ENCODE data around the gene GRB10. TPM values are rescaled to one million over a fixed set of nuclear protein-coding genes. Genes with fewer than 3 reads are reported as not detected.

Gene GRB10
- total and polyA plus RNA-seq, 2 donors (not counting 3 experiments of a cell fraction or from before 2014, with no cell fraction given), result 43.7 to 240 TPM

GRCh38 chr7:50711271-50712175 is 71.2 kb downstream of the GRB10 start:
- no peak overlapping the region for H3K4me3 ChIP-seq (replicated peaks in 1 of 3; ENCODE audit: insufficient read depth in 1 of 3, low read depth in 1 of 3, low read length in 3 of 3)
- H3K27me3 ChIP-seq (ENCODE audit: control insufficient read depth in 2 of 2, insufficient read depth in 2 of 2, low read length in 2 of 2), result no peaks in the 10 kb centered on the region
- H4K20me1 ChIP-seq (replicated peaks; ENCODE audit: control insufficient read depth, extremely low read depth, insufficient read depth, low read length), result peaks cover 6% of the 10 kb centered on the region
- TF ChIP-seq GATA2 (IDR thresholded peaks at IDR 0.05; ENCODE audit: insufficient read depth, insufficient read length, low read depth, low read length), result no peak
- no peak for TF ChIP-seq MYC (IDR thresholded peaks at IDR 0.05; ENCODE audit: low read depth, low read length)
- TF ChIP-seq, protein P1, sequence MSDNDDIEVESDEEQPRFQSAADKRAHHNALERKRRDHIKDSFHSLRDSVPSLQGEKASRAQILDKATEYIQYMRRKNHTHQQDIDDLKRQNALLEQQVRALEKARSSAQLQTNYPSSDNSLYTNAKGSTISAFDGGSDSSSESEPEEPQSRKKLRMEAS (IDR thresholded peaks at IDR 0.05; ENCODE audit: insufficient read depth, insufficient read length), result no peak
- TF ChIP-seq POLR2A (IDR thresholded peaks at IDR 0.05; ENCODE audit: low read depth, low read length), result no peak
- no peak for TF ChIP-seq POLR2AphosphoS5 (IDR thresholded peaks at IDR 0.05; ENCODE audit: insufficient read depth, low read depth, low read length)
- TF ChIP-seq EZH2 (IDR thresholded peaks at IDR 0.05; ENCODE audit: borderline replicate concordance, low read depth, low read length, severe bottlenecking), result no peak
- TF ChIP-seq CTCF (IDR thresholded peaks at IDR 0.05; ENCODE audit: extremely low read depth in 1 of 2, insufficient read depth in 1 of 2, low read depth in 1 of 2, low read length in 2 of 2), result no peak
- no peak for TF ChIP-seq FOS (IDR thresholded peaks at IDR 0.05; ENCODE audit: borderline replicate concordance, insufficient read depth, low read length)
- no peak for TF ChIP-seq JUN (IDR thresholded peaks at IDR 0.05; ENCODE audit: borderline replicate concordance, insufficient read depth, insufficient read length, low read depth)
- ChIA-PET CTCF (interaction anchor here (0.7 kb wide), 1 partner anchor 10 kb away, joined by 3 read pairs; no protein-coding TSS in a partner anchor), POLR2A (no interaction called here)
- no peak overlapping the region for H3K9ac ChIP-seq (replicated peaks; ENCODE audit: extremely low read depth, insufficient read depth, low read length)
- FAIRE-seq, result no peak
- no TSS peak for BruUV-seq (replicated peaks)
- no peak overlapping the region for H2AFZ ChIP-seq (ENCODE audit: low read depth, low read length)
- no peak overlapping the region for H3K27ac ChIP-seq (ENCODE audit: insufficient read depth, low read depth, low read length)
- peaks cover 95% of the 10 kb centered on the region for H3K79me2 ChIP-seq (ENCODE audit: control insufficient read depth, insufficient read depth, low read length)
- no peak for DNase-seq (ENCODE audit: low read depth, low spot score)
- no peak overlapping the region for H3K4me2 ChIP-seq (ENCODE audit: insufficient read depth, low read length)
- dilution Hi-C loops (cut with MboI; ENCODE audit: extremely low pct_ligation_motif_present, low sequenced_read_pairs) (no loop called here), intact Hi-C loops (cut with micrococcal nuclease) (no loop called here)
- H3K9me3 ChIP-seq (replicated peaks; ENCODE audit: control insufficient read depth, insufficient read depth, low read length), result no peaks in the 10 kb centered on the region
- H3K4me1 ChIP-seq (ENCODE audit: control insufficient read depth, extremely low read depth, insufficient read depth, low read length), result no peaks in the 10 kb centered on the region
- H3K36me3 ChIP-seq (ENCODE audit: control insufficient read depth in 2 of 2, extremely low read depth in 1 of 2, insufficient read depth in 2 of 2, low read length in 2 of 2), result peaks cover 0 to 13% of the 10 kb centered on the region in 2 experiments
- no peaks in the 10 kb centered on the region for H3K9me1 ChIP-seq (replicated peaks; ENCODE audit: control insufficient read depth, extremely low read depth, insufficient read depth, low read length)

All from endothelial cell of umbilical vein (primary cell).